Spleen (tissue), 7 donors: ENCODE measurements around the gene ANO2.

Experiments
- POLR2A ChIP-seq, 3 donors: fragments of 450-650 bp; IDR thresholded peaks; one replicate each; pipeline ENCODE4 v1.5.1; 2017; ENCODE audit warnings: antibody characterized with exemption in 3 of 3, mild to moderate bottlenecking in 1 of 3
- POLR2AphosphoS5 ChIP-seq, 3 donors: sonication (generic); formaldehyde crosslinking; IDR thresholded peaks; one replicate each; pipeline ENCODE4 v1.5.1; 2017; ENCODE audit warnings: antibody characterized with exemption in 3 of 3
- TF ChIP-seq, protein P1 (sequence below), 11 experiments: fragments of 200-600 bp in 7 of 11; fragments of 450-650 bp in 4 of 11; sonication (generic) in 4 of 11; IDR thresholded peaks in 8 of 11; conservative IDR thresholded peaks in 3 of 11; 1 replicate in 7 of 11; 2 replicates in 4 of 11; pipeline versions ENCODE4 v1.4.0 to v1.8.0; 2016 to 2021; ENCODE audit warnings: antibody characterized with exemption in 11 of 11, inconsistent platforms in 4 of 11, mild to moderate bottlenecking in 1 of 11
- donor health status: DM: no; HTN: no; CAD: no; lungs with moderate emphysema.
- donor health status: DM: no; HTN: no; CAD: no.
- donor health status: DM: no; HTN: no; CAD: no.

GRCh38 chr12:5840944-5841343 lies 104.1 kb downstream of the ANO2 start:
- no peak for TF ChIP-seq POLR2AphosphoS5 (IDR thresholded peaks at IDR 0.05)
- TF ChIP-seq, protein P1, sequence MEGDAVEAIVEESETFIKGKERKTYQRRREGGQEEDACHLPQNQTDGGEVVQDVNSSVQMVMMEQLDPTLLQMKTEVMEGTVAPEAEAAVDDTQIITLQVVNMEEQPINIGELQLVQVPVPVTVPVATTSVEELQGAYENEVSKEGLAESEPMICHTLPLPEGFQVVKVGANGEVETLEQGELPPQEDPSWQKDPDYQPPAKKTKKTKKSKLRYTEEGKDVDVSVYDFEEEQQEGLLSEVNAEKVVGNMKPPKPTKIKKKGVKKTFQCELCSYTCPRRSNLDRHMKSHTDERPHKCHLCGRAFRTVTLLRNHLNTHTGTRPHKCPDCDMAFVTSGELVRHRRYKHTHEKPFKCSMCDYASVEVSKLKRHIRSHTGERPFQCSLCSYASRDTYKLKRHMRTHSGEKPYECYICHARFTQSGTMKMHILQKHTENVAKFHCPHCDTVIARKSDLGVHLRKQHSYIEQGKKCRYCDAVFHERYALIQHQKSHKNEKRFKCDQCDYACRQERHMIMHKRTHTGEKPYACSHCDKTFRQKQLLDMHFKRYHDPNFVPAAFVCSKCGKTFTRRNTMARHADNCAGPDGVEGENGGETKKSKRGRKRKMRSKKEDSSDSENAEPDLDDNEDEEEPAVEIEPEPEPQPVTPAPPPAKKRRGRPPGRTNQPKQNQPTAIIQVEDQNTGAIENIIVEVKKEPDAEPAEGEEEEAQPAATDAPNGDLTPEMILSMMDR (IDR thresholded peaks at IDR 0.05 in 8 of 11, conservative IDR thresholded peaks at IDR 0.05 in 3 of 11) = no peak
- TF ChIP-seq POLR2A (IDR thresholded peaks at IDR 0.05) = no peak
